H1 (cell line): ENCODE data around the gene TMEM63A. TPM values are rescaled to one million over a fixed set of nuclear protein-coding genes. Genes with fewer than 3 reads are reported as not detected.

Experiments
- CTCF ChIA-PET: fragments of 300-600 bp; sonication (Branson Sonifier 250); formaldehyde crosslinking; loops from one replicate; lab custom pipeline; 2021; ENCODE audit not compliant: partially characterized antibody; lab: Charles Lee
- POLR2A ChIA-PET: fragments of 300-600 bp; sonication (Branson Sonifier 250); formaldehyde crosslinking; loops from one replicate; lab custom pipeline; 2021; ENCODE audit warnings: inconsistent platforms; ENCODE audit not compliant: partially characterized antibody; lab: Charles Lee
- DNase-seq, 2 experiments: peaks; one replicate each; pipeline versions ENCODE4 v3.0.0 to v3.0.0-alpha.2; 2010 to 2022; ENCODE audit warnings: low spot score in 2 of 2, low read depth in 1 of 2, mixed read lengths in 1 of 2
- FAIRE-seq: peaks from 2 replicates; lab custom pipeline; 2011; peaks lifted over from hg19 to GRCh38; lab: Jason Lieb, UNC
- H2AFZ ChIP-seq: 2 replicates; pipeline ENCODE4 v1.8.1; 2012; ENCODE audit warnings: low read length, inconsistent platforms
- H2AK5ac ChIP-seq: 2 replicates; pipeline ENCODE4 v1.6.1; 2013; ENCODE audit warnings: low read depth, low read length
- H2BK120ac ChIP-seq: replicated peaks from 2 replicates; pipeline ENCODE3; 2013; ENCODE audit warnings: low read depth, low read length, inconsistent platforms
- H2BK12ac ChIP-seq: 2 replicates; pipeline ENCODE4 v1.6.1; 2013; ENCODE audit warnings: low read depth, low read length
- H2BK15ac ChIP-seq: 2 replicates; pipeline ENCODE4 v1.6.1; 2013; ENCODE audit warnings: low read length
- H2BK20ac ChIP-seq: 2 replicates; pipeline ENCODE4 v1.6.1; 2013; ENCODE audit warnings: low read length
- H2BK5ac ChIP-seq: 2 replicates; pipeline ENCODE4 v1.6.1; 2013; ENCODE audit warnings: low read depth, low read length
- H3K14ac ChIP-seq: 2 replicates; pipeline ENCODE4 v1.6.1; 2013; ENCODE audit warnings: inconsistent platforms; ENCODE audit not compliant: insufficient read length
- H3K18ac ChIP-seq: 2 replicates; pipeline ENCODE4 v1.6.1; 2013; ENCODE audit warnings: low read length; ENCODE audit errors: extremely low read depth
- H3K23ac ChIP-seq: 2 replicates; pipeline ENCODE4 v1.6.1; 2013; ENCODE audit warnings: inconsistent platforms; ENCODE audit not compliant: insufficient read length
- H3K23me2 ChIP-seq: 2 replicates; pipeline ENCODE4 v1.6.1; 2013; ENCODE audit warnings: low read depth, low read length
- H3K27ac ChIP-seq: 2 replicates; pipeline ENCODE4 v1.6.1; 2011; ENCODE audit warnings: low read depth, low read length, inconsistent platforms
- H3K27me3 ChIP-seq, 4 experiments: replicated peaks in 1 of 4; 1 replicate in 1 of 4; 2 replicates in 3 of 4; pipeline versions ENCODE4 v1.6.1 to v1.8.1; 2011 to 2013; ENCODE audit warnings: low read length in 3 of 4, mild to moderate bottlenecking in 3 of 4, inconsistent platforms in 2 of 4, mixed read lengths in 2 of 4, moderate library complexity in 1 of 4; ENCODE audit not compliant: control insufficient read depth in 3 of 4, insufficient read depth in 3 of 4; ENCODE audit errors: extremely low read depth in 1 of 4
- H3K36me3 ChIP-seq, 4 experiments: 2 replicates each; pipeline versions ENCODE4 v1.6.1 to v1.8.1; 2011 to 2013; ENCODE audit warnings: mild to moderate bottlenecking in 4 of 4, low read length in 3 of 4, moderate library complexity in 2 of 4, control low read depth in 1 of 4, inconsistent platforms in 1 of 4; ENCODE audit not compliant: insufficient read depth in 4 of 4, control insufficient read depth in 2 of 4
- H3K4ac ChIP-seq: replicated peaks from 2 replicates; pipeline ENCODE3; 2013; ENCODE audit warnings: low read length, low read depth, mixed read lengths, inconsistent platforms; ENCODE audit not compliant: insufficient read length
- H3K4me1 ChIP-seq, 4 experiments: replicated peaks in 1 of 4; 1 replicate in 1 of 4; 2 replicates in 3 of 4; pipeline versions ENCODE4 v1.6.1 to v1.8.1; 2011 to 2013; ENCODE audit warnings: low read length in 3 of 4, inconsistent platforms in 2 of 4, mixed read lengths in 1 of 4; ENCODE audit not compliant: insufficient read depth in 4 of 4, control insufficient read depth in 3 of 4
- H3K4me2 ChIP-seq, 2 experiments: 2 replicates each; pipeline versions ENCODE4 v1.6.1 to v1.8.1; 2011 to 2013; ENCODE audit warnings: low read depth in 2 of 2, low read length in 2 of 2, control low read depth in 1 of 2, inconsistent platforms in 1 of 2, mild to moderate bottlenecking in 1 of 2; ENCODE audit not compliant: insufficient read depth in 1 of 2
- H3K4me3 ChIP-seq, 4 experiments: fragments of 200-600, 300-600 bp in 1 of 4; sonication (generic), shearing (Covaris generic), sonication (Bioruptor Twin) in 1 of 4; 2 replicates each; pipeline versions ENCODE4 v1.5.1 to v1.8.1; 2011 to 2016; ENCODE audit warnings: low read length in 4 of 4, low read depth in 3 of 4, control low read depth in 2 of 4, inconsistent platforms in 2 of 4, mild to moderate bottlenecking in 2 of 4, mixed read lengths in 1 of 4, moderate library complexity in 1 of 4; ENCODE audit not compliant: insufficient read depth in 2 of 4; ENCODE audit errors: extremely low read depth in 1 of 4
- H3K56ac ChIP-seq: replicated peaks from 2 replicates; pipeline ENCODE3; 2013; ENCODE audit warnings: low read depth, mild to moderate bottlenecking, mixed read lengths, low read length, inconsistent platforms; ENCODE audit not compliant: insufficient read length
- H3K79me1 ChIP-seq: 2 replicates; pipeline ENCODE4 v1.6.1; 2013; ENCODE audit warnings: low read depth, low read length, control low read depth
- H3K79me2 ChIP-seq, 2 experiments: 2 replicates each; pipeline versions ENCODE4 v1.6.1 to v1.8.1; 2012 to 2013; ENCODE audit warnings: low read length in 2 of 2, mild to moderate bottlenecking in 2 of 2, inconsistent platforms in 1 of 2; ENCODE audit not compliant: insufficient read depth in 2 of 2, control insufficient read depth in 1 of 2
- H3K9ac ChIP-seq, 4 experiments: replicated peaks in 1 of 4; 1 replicate in 1 of 4; 2 replicates in 3 of 4; pipeline versions ENCODE4 v1.6.1 to v1.8.1; 2011 to 2013; ENCODE audit warnings: low read depth in 3 of 4, low read length in 3 of 4, control low read depth in 2 of 4, mild to moderate bottlenecking in 2 of 4, moderate library complexity in 2 of 4, inconsistent platforms in 1 of 4; ENCODE audit errors: extremely low read depth in 1 of 4
- H3K9me3 ChIP-seq, 2 experiments: 2 replicates each; pipeline versions ENCODE4 v1.6.1 to v1.8.1; 2012 to 2013; ENCODE audit warnings: mild to moderate bottlenecking in 2 of 2, moderate library complexity in 2 of 2, control low read depth in 1 of 2, inconsistent platforms in 1 of 2, low read depth in 1 of 2, low read length in 1 of 2, mixed read lengths in 1 of 2; ENCODE audit not compliant: insufficient read depth in 2 of 2
- H4K20me1 ChIP-seq, 2 experiments: replicated peaks in 1 of 2; 2 replicates each; pipeline versions ENCODE3 to v1.8.1; 2011 to 2013; ENCODE audit warnings: inconsistent platforms in 2 of 2, low read length in 2 of 2, mild to moderate bottlenecking in 1 of 2; ENCODE audit not compliant: insufficient read depth in 2 of 2, control insufficient read depth in 1 of 2
- H4K5ac ChIP-seq: 2 replicates; pipeline ENCODE4 v1.6.1; 2013; ENCODE audit warnings: low read length, low read depth, mixed read lengths, inconsistent platforms; ENCODE audit not compliant: insufficient read length
- H4K8ac ChIP-seq: 2 replicates; pipeline ENCODE4 v1.8.0; 2013; ENCODE audit warnings: mild to moderate bottlenecking, moderate library complexity, low read length, inconsistent platforms; ENCODE audit not compliant: insufficient read depth; ENCODE audit errors: extremely low read depth
- H4K91ac ChIP-seq: replicated peaks from 2 replicates; pipeline ENCODE3; 2013; ENCODE audit warnings: low read length, mixed read lengths, inconsistent platforms; ENCODE audit not compliant: insufficient read length
- SIRT6 ChIP-seq: IDR thresholded peaks from one replicate; pipeline ENCODE4 v1.7.1; 2012; ENCODE audit warnings: low read length, inconsistent platforms
- WGBS, 2 experiments: shearing (Covaris generic) in 1 of 2; methylation state at CpG; one replicate each; pipeline versions ENCODE4 v1.1.6 to v1.1.7; 2013 to 2015; ENCODE audit warnings: low lambda C conversion rate in 2 of 2, mixed read lengths in 2 of 2, inconsistent platforms in 1 of 2, low coverage in 1 of 2, missing lambda C conversion rate in 1 of 2; ENCODE audit not compliant: insufficient replicate concordance in 2 of 2, insufficient coverage in 1 of 2, insufficient read length in 1 of 2; ENCODE audit errors: extremely low coverage in 1 of 2, missing lambda C conversion rate in 1 of 2; 5-methylcytosine and 5-hydroxymethylcytosine counted together
- polyA plus RNA-seq, 7 experiments: library from polyadenylated mRNA; depleted of rRNA in 3 of 7; stranded (reverse) in 5 of 7; unstranded in 2 of 7; fragments of >200 nt in 5 of 7; fragments of 200-250 nt in 2 of 7; gene quantifications; 1 replicate in 5 of 7; 2 replicates in 1 of 7; 4 replicates in 1 of 7; pipeline versions ENCODE4 v1.2.1 to v1.2.3, GENCODE V29; 2011 to 2013; ENCODE audit warnings: missing spikeins in 2 of 7, mixed read lengths in 2 of 7
- total RNA-seq: library from RNA; stranded (reverse); fragmentation: NEBNext Ultra II Directional; extraction: Animal tissue kit (Norgen Biotek cat#: 25700); gene quantifications from 2 replicates; pipeline ENCODE4 v1.2.1, GENCODE V29; 2021

Gene TMEM63A
- total and polyA plus RNA-seq, 2 of the 8 experiments (the other 6 are each of a cell fraction or from before 2014, with no cell fraction given): 26.1 to 55.4 TPM

DNA sequence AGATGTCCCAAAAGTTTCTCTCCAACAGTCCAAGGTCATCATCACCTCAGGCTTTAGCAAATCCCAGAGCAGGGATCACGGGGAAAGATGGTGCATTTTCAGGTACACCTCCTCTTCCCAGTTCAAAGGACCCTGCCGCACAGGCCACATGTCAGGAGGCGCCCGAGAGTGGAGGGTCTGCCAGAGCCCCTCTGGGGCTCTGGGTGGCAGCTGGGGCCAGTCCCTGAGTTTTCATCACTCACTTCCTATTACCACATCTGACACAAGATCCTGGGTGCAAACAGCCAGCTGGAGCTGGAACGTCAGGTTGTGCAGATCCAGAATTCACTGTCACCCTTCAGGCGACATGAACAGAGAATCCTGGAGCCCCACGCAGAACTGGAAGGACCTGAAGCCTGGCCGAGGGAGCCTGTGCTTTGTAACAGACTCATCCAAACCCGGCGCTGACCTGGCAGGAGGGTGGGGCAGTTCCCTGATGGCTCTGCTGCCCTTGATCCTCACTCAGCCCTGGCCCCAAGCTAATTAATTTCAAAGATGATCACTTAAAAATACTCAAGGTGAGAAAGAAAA is 8.8 kb downstream of the TMEM63A start:
- H4K91ac ChIP-seq: no peak overlapping the region
- no peaks in the 10 kb centered on the region for H3K27me3 ChIP-seq
- no peak overlapping the region for H3K14ac ChIP-seq
- peaks cover 0 to 8% of the 10 kb centered on the region in 2 experiments for H4K20me1 ChIP-seq
- no peak overlapping the region for H2BK120ac ChIP-seq
- no peak overlapping the region for H4K8ac ChIP-seq
- no peak overlapping the region for H4K5ac ChIP-seq
- no peak overlapping the region for H3K9ac ChIP-seq
- H3K23ac ChIP-seq: no peak overlapping the region
- H3K56ac ChIP-seq: no peak overlapping the region
- no peak overlapping the region for H3K18ac ChIP-seq
- POLR2A ChIA-PET: interaction anchor here (4.6 kb wide), 1 partner anchor 8 kb away, joined by 27 read pairs; the partner anchor contains the start of gene TMEM63A
- peaks cover 0 to 3% (median 0%) of the 10 kb centered on the region in 4 experiments; a peak in 2 of 7 replicates for H3K4me1 ChIP-seq
- no peaks in the 10 kb centered on the region for H3K23me2 ChIP-seq
- H3K4me2 ChIP-seq: no peak overlapping the region
- no peak overlapping the region for H2BK15ac ChIP-seq
- no peaks in the 10 kb centered on the region for H3K9me3 ChIP-seq
- no peak overlapping the region for H2BK12ac ChIP-seq
- H2AK5ac ChIP-seq: no peak overlapping the region
- no peak overlapping the region for H3K27ac ChIP-seq
- DNase-seq: no peak
- no peak for TF ChIP-seq SIRT6
- TF ChIP-seq, all 59 proteins: peak for 0
- no peak overlapping the region for H3K4me3 ChIP-seq
- no peak for FAIRE-seq
- H3K36me3 ChIP-seq: peaks cover 0 to 13% (median 0%) of the 10 kb centered on the region in 4 experiments; a peak in 4 of 8 replicates
- WGBS, 2 experiments: 92% methylated on average over 10 of the region's 10 CpGs; no CpG with 5 or more reads in 1 of the 2 experiments
- H3K79me1 ChIP-seq: peaks cover 11% of the 10 kb centered on the region
- no peak overlapping the region for H2BK5ac ChIP-seq
- CTCF ChIA-PET: interaction anchor here (0.6 to 21.3 kb wide), 7 partner anchors 12 to 399 kb away, joined by 3 to 406 read pairs (median 4); no protein-coding TSS in a partner anchor
- no peaks in the 10 kb centered on the region for H3K79me2 ChIP-seq
- no peak overlapping the region for H3K4ac ChIP-seq
- no peak overlapping the region for H2AFZ ChIP-seq
- no peak overlapping the region for H2BK20ac ChIP-seq
